Activated naive CD8-positive, alpha-beta T cell treated with anti-CD3 and anti-CD28 coated beads, Interleukin-2, amount 50 U/mL, for 24 hours (primary cell): Measurements from ENCODE around the gene TAS2R1.

Experiments
- ATAC-seq: fragments of 150-1000 bp; cut with Tn5 transposase; one replicate; pipeline ENCODE4 v1.10.0; 2021
- DNase-seq: peaks from one replicate; pipeline ENCODE4 v3.0.0; 2021
- H3K27ac Mint-ChIP-seq: one replicate; pipeline ENCODE4 v1.8.0; 2021; ENCODE audit warnings: mild to moderate bottlenecking, mixed read lengths
- H3K27me3 Mint-ChIP-seq: one replicate; pipeline ENCODE4 v1.8.0; 2021; ENCODE audit warnings: mixed read lengths
- H3K36me3 Mint-ChIP-seq: one replicate; pipeline ENCODE4 v1.8.0; 2021; ENCODE audit warnings: low read depth, mixed read lengths
- H3K4me1 Mint-ChIP-seq: one replicate; pipeline ENCODE4 v1.8.0; 2021; ENCODE audit warnings: mixed read lengths
- H3K4me3 Mint-ChIP-seq: one replicate; pipeline ENCODE4 v1.8.0; 2021; ENCODE audit warnings: mild to moderate bottlenecking, moderate library complexity, mixed read lengths
- H3K9me3 Mint-ChIP-seq: one replicate; pipeline ENCODE4 v1.8.0; 2021; ENCODE audit warnings: mixed read lengths

TAS2R1 gene

DNA sequence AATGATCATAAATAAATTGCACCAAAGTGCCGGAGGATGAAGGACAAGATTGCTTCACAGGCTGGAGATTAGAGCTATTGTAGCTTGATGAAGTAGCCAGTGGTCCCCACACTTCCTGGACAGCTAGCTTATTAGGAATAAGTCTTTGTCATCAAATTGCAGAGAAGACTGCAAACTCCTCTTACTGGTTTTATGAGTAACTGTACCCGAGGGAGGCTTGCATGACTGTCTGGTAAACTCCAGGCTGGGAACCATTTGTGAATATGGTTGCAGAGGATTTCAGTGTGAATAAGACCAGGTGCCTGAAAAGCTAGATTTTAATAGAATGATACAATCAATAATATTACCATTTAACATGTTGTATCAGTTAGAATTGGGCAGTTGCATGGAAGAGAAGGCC is 47.7 kb downstream of the TAS2R1 start:
- DNase-seq = no peak
- no peaks in the 10 kb centered on the region for H3K36me3 Mint-ChIP-seq

More for the DNA sequence above, 47.7 kb downstream of the TAS2R1 start:
- Mint-ChIP-seq H3K4me1 (no peaks in the 10 kb centered on the region), H3K27ac (no peak overlapping the region), H3K27me3 (no peaks in the 10 kb centered on the region), H3K4me3 (no peak overlapping the region), H3K9me3 (no peaks in the 10 kb centered on the region)
- ATAC-seq = no peak
